ENCODE results near the gene NR2E3. TPM values are rescaled to one million over a fixed set of nuclear protein-coding genes. Genes with fewer than 3 reads are reported as not detected.
"Not testable (repeated sequence)": the region's sequence is repeated elsewhere in the genome, so short reads cannot be mapped to it uniquely, and the experiment has no call there.

NR2E3 gene
- total RNA-seq, 1 experiment from 2014 or later = 0.31 TPM

DNA sequence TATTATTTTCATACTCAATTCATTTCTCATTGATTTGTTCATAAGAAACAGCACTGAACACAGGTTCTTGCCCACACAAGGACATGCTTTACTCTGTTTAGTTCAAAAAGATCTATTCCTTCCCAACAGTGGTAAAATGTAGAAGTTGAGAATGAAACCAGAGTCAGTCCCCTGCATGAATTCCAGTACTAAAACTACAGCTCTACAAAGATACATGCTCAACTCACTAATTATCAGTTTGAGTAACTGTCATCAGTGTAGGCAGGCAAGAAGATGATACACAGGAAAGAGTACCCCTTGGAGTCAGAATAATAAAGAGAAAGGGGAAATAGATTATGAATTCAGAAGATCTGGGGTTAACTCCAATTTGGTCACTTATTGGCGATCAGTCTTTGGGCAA lies 43.2 kb downstream of the NR2E3 start:
- Mint-ChIP-seq H3K27me3 (ENCODE audit: low read depth) (peaks cover 2% of the 10 kb centered on the region; the same call in 1 of the 2 replicates), H3K27ac (no peak overlapping the region), H3K36me3 (ENCODE audit: insufficient read depth in 1 of 3, low read depth in 3 of 3) (peaks cover 6 to 14% (median 13%) of the 10 kb centered on the region in 3 experiments; a peak in 6 of 7 replicates), H3K4me3 (no peak overlapping the region), H3K9me3 (no peaks in the 10 kb centered on the region), H3K4me1 (no peaks in the 10 kb centered on the region)
- Histone ChIP-seq H3K79me1 (ENCODE audit: insufficient read depth, low read depth, low read length, poor library complexity, severe bottlenecking) (no peaks in the 10 kb centered on the region), H3T11ph (ENCODE audit: low read length) (no peak overlapping the region), H2BK5ac (ENCODE audit: insufficient read length, low read length) (no peak overlapping the region), H3K27ac (ENCODE audit: insufficient read length, low read depth, low read length) (no peak overlapping the region), H3K27me3 (ENCODE audit: insufficient read depth, low read length) (no peaks in the 10 kb centered on the region), H3K18ac (ENCODE audit: insufficient read length, low read depth, low read length) (no peak overlapping the region), H3K9ac (ENCODE audit: extremely low read depth, insufficient read length, low read length) (no peak overlapping the region), H4K20me1 (ENCODE audit: control insufficient read depth, insufficient read depth, insufficient read length) (no peaks in the 10 kb centered on the region), H2AFZ (ENCODE audit: low read length) (no peak overlapping the region), H4K8ac (replicated peaks; ENCODE audit: insufficient read length, low read depth, low read length) (no peak overlapping the region), H4K5ac (ENCODE audit: insufficient read length, low read depth, low read length) (no peak overlapping the region), H3K4me2 (ENCODE audit: insufficient read depth, insufficient read length, low read length) (no peak overlapping the region), H3K4ac (ENCODE audit: low read depth, low read length) (no peak overlapping the region), H2BK20ac (ENCODE audit: low read depth, low read length, poor library complexity, severe bottlenecking) (no peak overlapping the region), H3K4me1 (ENCODE audit: insufficient read depth, low read length) (no peaks in the 10 kb centered on the region), H3K9me3 (ENCODE audit: control insufficient read depth, low read depth, low read length) (no peaks in the 10 kb centered on the region), H3K14ac (ENCODE audit: insufficient read depth, low read length) (no peak overlapping the region), H2BK12ac (ENCODE audit: insufficient read length, low read depth, low read length) (no peak overlapping the region), H2AK5ac (ENCODE audit: insufficient read length, low read length) (no peak overlapping the region), H2BK15ac (ENCODE audit: low read depth, low read length) (no peak overlapping the region), H2BK120ac (ENCODE audit: low read depth, low read length, poor library complexity, severe bottlenecking) (no peak overlapping the region), H3K79me2 (ENCODE audit: insufficient read depth, low read length) (no peaks in the 10 kb centered on the region), H3K56ac (ENCODE audit: insufficient read length, low read depth, low read length) (no peak overlapping the region), H3K23ac (ENCODE audit: insufficient read length, low read depth, low read length) (no peak overlapping the region), H4K91ac (ENCODE audit: insufficient read length, low read depth, low read length) (no peak overlapping the region), H3K23me2 (ENCODE audit: insufficient read length, low read depth, low read length, poor library complexity, severe bottlenecking) (no peaks in the 10 kb centered on the region)
- no peak for TF ChIP-seq CTCF (conservative IDR thresholded peaks at IDR 0.05)
- DNase-seq = no peak
- WGBS (ENCODE audit: extremely low coverage, insufficient read length, low lambda C conversion rate) = no CpG with 5 or more reads among the region's 1 CpG

DNA sequence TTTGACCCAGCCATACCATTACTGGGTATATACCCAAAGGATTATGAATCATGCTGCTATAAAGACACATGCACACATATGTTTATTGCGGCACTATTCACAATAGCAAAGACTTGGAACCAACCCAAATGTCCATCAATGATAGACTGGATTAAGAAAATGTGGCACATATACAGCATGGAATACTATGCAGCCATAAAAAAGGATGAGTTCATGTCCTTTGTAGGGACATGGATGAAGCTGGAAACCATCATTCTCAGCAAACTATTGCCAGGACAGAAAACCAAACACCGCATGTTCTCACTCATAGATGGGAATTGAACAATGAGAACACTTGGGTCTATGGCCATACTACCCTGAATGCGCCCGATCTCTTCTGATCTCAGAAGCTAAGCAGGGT lies 47.9 kb downstream of the NR2E3 start:
- not testable (repeated sequence) for H4K20me1 ChIP-seq (ENCODE audit: control insufficient read depth, insufficient read depth, insufficient read length); H2BK12ac ChIP-seq (ENCODE audit: insufficient read length, low read depth, low read length); H3K4me1 ChIP-seq (ENCODE audit: insufficient read depth, low read length); H3K9me3 Mint-ChIP-seq; DNase-seq; H2BK15ac ChIP-seq (ENCODE audit: low read depth, low read length); H3K4me1 Mint-ChIP-seq; H3K9me3 ChIP-seq (ENCODE audit: control insufficient read depth, low read depth, low read length); H3K14ac ChIP-seq (ENCODE audit: insufficient read depth, low read length); H4K5ac ChIP-seq (ENCODE audit: insufficient read length, low read depth, low read length); H3K27ac Mint-ChIP-seq; H2AFZ ChIP-seq (ENCODE audit: low read length); H3K4ac ChIP-seq (ENCODE audit: low read depth, low read length); H3K79me2 ChIP-seq (ENCODE audit: insufficient read depth, low read length); H4K8ac ChIP-seq (replicated peaks; ENCODE audit: insufficient read length, low read depth, low read length); H3K18ac ChIP-seq (ENCODE audit: insufficient read length, low read depth, low read length); H3K27me3 ChIP-seq (ENCODE audit: insufficient read depth, low read length); H3K9ac ChIP-seq (ENCODE audit: extremely low read depth, insufficient read length, low read length); H3K4me3 Mint-ChIP-seq; H3K79me1 ChIP-seq (ENCODE audit: insufficient read depth, low read depth, low read length, poor library complexity, severe bottlenecking); H3K27me3 Mint-ChIP-seq (ENCODE audit: low read depth); H3K4me2 ChIP-seq (ENCODE audit: insufficient read depth, insufficient read length, low read length); H3K36me3 Mint-ChIP-seq (ENCODE audit: insufficient read depth in 1 of 3, low read depth in 3 of 3); H4K91ac ChIP-seq (ENCODE audit: insufficient read length, low read depth, low read length); H3K27ac ChIP-seq (ENCODE audit: insufficient read length, low read depth, low read length); H2BK20ac ChIP-seq (ENCODE audit: low read depth, low read length, poor library complexity, severe bottlenecking); H2AK5ac ChIP-seq (ENCODE audit: insufficient read length, low read length); H3K23ac ChIP-seq (ENCODE audit: insufficient read length, low read depth, low read length); H3T11ph ChIP-seq (ENCODE audit: low read length); H2BK5ac ChIP-seq (ENCODE audit: insufficient read length, low read length); H3K23me2 ChIP-seq (ENCODE audit: insufficient read length, low read depth, low read length, poor library complexity, severe bottlenecking); H3K56ac ChIP-seq (ENCODE audit: insufficient read length, low read depth, low read length); H2BK120ac ChIP-seq (ENCODE audit: low read depth, low read length, poor library complexity, severe bottlenecking)
- no CpG with 5 or more reads among the region's 4 CpGs for WGBS (ENCODE audit: extremely low coverage, insufficient read length, low lambda C conversion rate)
